OCI-LY7 (cell line): Measurements from ENCODE around the gene PACSIN3. TPM values are rescaled to one million over a fixed set of nuclear protein-coding genes. Genes with fewer than 3 reads are reported as not detected.
"Not testable (repeated sequence)": the region's sequence is repeated elsewhere in the genome, so short reads cannot be mapped to it uniquely, and the experiment has no call there.

Experiments
- BruUV-seq: library from RNA; stranded (reverse); fragments of 400-500 nt; replicated peaks from 2 replicates; lab custom pipeline; 2021; lab: Mats Ljungman, UMichigan
- CTCF ChIA-PET: fragments of 300-600 bp; sonication (Branson Sonifier 250); formaldehyde crosslinking; loops from one replicate; lab custom pipeline; 2022; ENCODE audit warnings: antibody characterized with exemption; ENCODE audit not compliant: unreplicated experiment; lab: Charles Lee
- POLR2A ChIA-PET: fragments of 300-600 bp; sonication (Branson Sonifier 250); formaldehyde crosslinking; loops from one replicate; lab custom pipeline; 2022; ENCODE audit warnings: antibody characterized with exemption; lab: Charles Lee
- DNase-seq: peaks from one replicate; pipeline ENCODE4 v3.0.0-alpha.2; 2015; ENCODE audit warnings: low spot score
- H2AFZ ChIP-seq: fragments of 200-600 bp; sonication (generic), shearing (Covaris generic); 2 replicates; pipeline ENCODE4 v1.6.1; 2014; ENCODE audit warnings: mild to moderate bottlenecking, antibody characterized with exemption, low read length, moderate library complexity
- H3K27ac ChIP-seq: fragments of 200-600 bp; sonication (generic); 2 replicates; pipeline ENCODE4 v1.5.1; 2014; ENCODE audit warnings: mixed run types, low read depth, mild to moderate bottlenecking, moderate library complexity, low read length, inconsistent platforms; ENCODE audit not compliant: poor library complexity, severe bottlenecking
- H3K36me3 ChIP-seq: fragments of 200-600 bp; sonication (generic); 2 replicates; pipeline ENCODE4 v1.6.1; 2014; ENCODE audit warnings: mild to moderate bottlenecking, antibody characterized with exemption, low read length, moderate library complexity, mixed read lengths; ENCODE audit not compliant: insufficient read depth
- H3K4me1 ChIP-seq: fragments of 200-600 bp; sonication (generic); 2 replicates; pipeline ENCODE4 v1.5.1; 2014; ENCODE audit warnings: mild to moderate bottlenecking, low read length; ENCODE audit not compliant: insufficient read depth, poor library complexity, severe bottlenecking
- H3K4me2 ChIP-seq: fragments of 200-600 bp; sonication (generic); 2 replicates; pipeline ENCODE4 v1.6.1; 2014; ENCODE audit warnings: mild to moderate bottlenecking, low read length
- H3K4me3 ChIP-seq: fragments of 200-600 bp; sonication (generic); 2 replicates; pipeline ENCODE4 v1.5.1; 2014; ENCODE audit warnings: mild to moderate bottlenecking, low read depth, low read length; ENCODE audit not compliant: poor library complexity, severe bottlenecking
- H3K79me2 ChIP-seq: fragments of 200-600 bp; sonication (generic); 2 replicates; pipeline ENCODE4 v1.6.1; 2016; ENCODE audit warnings: low read depth, mild to moderate bottlenecking, low read length, moderate library complexity, mixed read lengths; ENCODE audit not compliant: insufficient read depth
- H3K9me2 ChIP-seq: fragments of 200-600 bp; sonication (generic); 2 replicates; pipeline ENCODE4 v1.6.1; 2016; ENCODE audit warnings: mild to moderate bottlenecking, low read length, mixed read lengths; ENCODE audit not compliant: insufficient read depth
- H3K9me3 ChIP-seq: fragments of 200-600 bp; sonication (generic); 2 replicates; pipeline ENCODE4 v1.6.1; 2014; ENCODE audit warnings: mild to moderate bottlenecking, mixed run types, low read length, mixed read lengths
- H4K20me1 ChIP-seq: fragments of 200-600 bp; sonication (generic); 2 replicates; pipeline ENCODE4 v1.6.1; 2014; ENCODE audit warnings: mild to moderate bottlenecking, antibody characterized with exemption, low read length, moderate library complexity, mixed read lengths; ENCODE audit not compliant: insufficient read depth
- EZH2phosphoT487 ChIP-seq: fragments of 200-600 bp; sonication (generic); IDR thresholded peaks from 2 replicates; pipeline ENCODE4 v1.6.1; 2018; ENCODE audit warnings: low read depth, borderline replicate concordance, mild to moderate bottlenecking, mixed run types, antibody characterized with exemption, low read length, moderate library complexity, mixed read lengths
- intact Hi-C: fragments of 100-400 bp; cut with micrococcal nuclease; formaldehyde crosslinking; loops from one replicate; pipeline ENCODE4 v1.10.0; 2022; ENCODE audit not compliant: unreplicated experiment
- total RNA-seq, 2 experiments: library from RNA; depleted of rRNA in 1 of 2; stranded (reverse); fragments of >200 nt in 1 of 2; shearing (Covaris generic) in 1 of 2; gene quantifications; 2 replicates each; pipeline ENCODE4 v1.2.3, GENCODE V29; 2014 to 2022
- TF ChIP-seq, protein P1 (sequence below): fragments of 200-600 bp; sonication (generic); conservative IDR thresholded peaks from 2 replicates; pipeline ENCODE4 v1.5.1; 2014; ENCODE audit warnings: mild to moderate bottlenecking, antibody characterized with exemption, low read length, moderate library complexity, mixed read lengths

The PACSIN3 gene
- total RNA-seq, 2 experiments from 2014 or later = not detected

DNA sequence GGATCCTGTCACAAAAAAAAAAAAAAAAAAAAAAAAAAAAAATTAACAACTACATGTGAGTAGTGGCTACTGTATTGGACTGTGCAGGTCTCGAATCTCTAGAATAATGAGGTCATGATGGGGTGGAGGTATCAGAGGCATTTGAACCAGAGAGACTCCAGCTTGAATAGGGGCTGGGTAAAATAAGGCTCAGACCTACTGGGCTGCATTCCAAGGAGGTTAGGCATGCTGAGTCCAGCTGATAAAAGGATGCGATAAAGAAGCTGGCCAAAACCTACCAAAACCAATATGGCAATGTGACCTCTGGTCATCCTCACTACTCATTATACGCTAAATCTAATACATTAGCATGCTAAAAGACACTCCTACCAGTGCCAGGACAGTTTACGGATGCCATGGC lies 5.9 kb upstream of the PACSIN3 start:
- BruUV-seq = no TSS peak
- no peak overlapping the region for H2AFZ ChIP-seq
- H4K20me1 ChIP-seq = no peaks in the 10 kb centered on the region
- no peaks in the 10 kb centered on the region for H3K9me2 ChIP-seq
- H3K4me2 ChIP-seq = no peak overlapping the region
- DNase-seq = no peak
- ChIA-PET CTCF (no interaction called here), POLR2A (interaction anchor here (0.5 kb wide), 1 partner anchor 205 kb away, joined by 3 read pairs; no protein-coding TSS in a partner anchor)
- no peak overlapping the region for H3K4me3 ChIP-seq
- no peak overlapping the region for H3K27ac ChIP-seq
- TF ChIP-seq, protein P1, sequence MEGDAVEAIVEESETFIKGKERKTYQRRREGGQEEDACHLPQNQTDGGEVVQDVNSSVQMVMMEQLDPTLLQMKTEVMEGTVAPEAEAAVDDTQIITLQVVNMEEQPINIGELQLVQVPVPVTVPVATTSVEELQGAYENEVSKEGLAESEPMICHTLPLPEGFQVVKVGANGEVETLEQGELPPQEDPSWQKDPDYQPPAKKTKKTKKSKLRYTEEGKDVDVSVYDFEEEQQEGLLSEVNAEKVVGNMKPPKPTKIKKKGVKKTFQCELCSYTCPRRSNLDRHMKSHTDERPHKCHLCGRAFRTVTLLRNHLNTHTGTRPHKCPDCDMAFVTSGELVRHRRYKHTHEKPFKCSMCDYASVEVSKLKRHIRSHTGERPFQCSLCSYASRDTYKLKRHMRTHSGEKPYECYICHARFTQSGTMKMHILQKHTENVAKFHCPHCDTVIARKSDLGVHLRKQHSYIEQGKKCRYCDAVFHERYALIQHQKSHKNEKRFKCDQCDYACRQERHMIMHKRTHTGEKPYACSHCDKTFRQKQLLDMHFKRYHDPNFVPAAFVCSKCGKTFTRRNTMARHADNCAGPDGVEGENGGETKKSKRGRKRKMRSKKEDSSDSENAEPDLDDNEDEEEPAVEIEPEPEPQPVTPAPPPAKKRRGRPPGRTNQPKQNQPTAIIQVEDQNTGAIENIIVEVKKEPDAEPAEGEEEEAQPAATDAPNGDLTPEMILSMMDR = no peak
- TF ChIP-seq EZH2phosphoT487 = no peak
- H3K4me1 ChIP-seq = peaks cover under 1% of the 10 kb centered on the region
- H3K79me2 ChIP-seq = no peaks in the 10 kb centered on the region
- no peaks in the 10 kb centered on the region for H3K9me3 ChIP-seq
- intact Hi-C loops = no loop called here
- no peaks in the 10 kb centered on the region for H3K36me3 ChIP-seq

GRCh38 chr11:47191137-47191536 lies 4.9 kb upstream of the PACSIN3 start:
- intact Hi-C loops, CTCF ChIA-PET, H3K36me3 ChIP-seq: not testable (repeated sequence)

GRCh38 chr11:47189100-47189834 lies 3.0 kb upstream of the PACSIN3 start:
- H3K4me2 ChIP-seq = no peak overlapping the region
- no peaks in the 10 kb centered on the region for H3K9me3 ChIP-seq
- H3K4me3 ChIP-seq = no peak overlapping the region
- no peak for TF ChIP-seq EZH2phosphoT487
- TF ChIP-seq, protein P1 = no peak
- H3K27ac ChIP-seq = no peak overlapping the region
- H3K79me2 ChIP-seq = no peaks in the 10 kb centered on the region
- peaks cover 9% of the 10 kb centered on the region for H3K4me1 ChIP-seq
- BruUV-seq = no TSS peak
- no peak overlapping the region for H2AFZ ChIP-seq
- CTCF ChIA-PET = no interaction called here
- H3K9me2 ChIP-seq = no peaks in the 10 kb centered on the region
- H4K20me1 ChIP-seq = no peaks in the 10 kb centered on the region
- POLR2A ChIA-PET = interaction anchor here (0.8 kb wide), 1 partner anchor 44 kb away, joined by 7 read pairs; no protein-coding TSS in a partner anchor
- intact Hi-C loops = no loop called here
- DNase-seq = no peak
- no peaks in the 10 kb centered on the region for H3K36me3 ChIP-seq

More at GRCh38 chr11:47191137-47191536, 4.9 kb upstream of the PACSIN3 start:
- H3K4me1 ChIP-seq, H3K4me3 ChIP-seq, H3K9me2 ChIP-seq, H3K9me3 ChIP-seq, H3K4me2 ChIP-seq, H3K27ac ChIP-seq, H2AFZ ChIP-seq, H3K79me2 ChIP-seq, DNase-seq, BruUV-seq, POLR2A ChIA-PET, H4K20me1 ChIP-seq: not testable (repeated sequence)
